ENCODE measurements around the gene SAMD15.
"Not testable (repeated sequence)": the region's sequence is repeated elsewhere in the genome, so short reads cannot be mapped to it uniquely, and the experiment has no call there.

SAMD15 gene

DNA sequence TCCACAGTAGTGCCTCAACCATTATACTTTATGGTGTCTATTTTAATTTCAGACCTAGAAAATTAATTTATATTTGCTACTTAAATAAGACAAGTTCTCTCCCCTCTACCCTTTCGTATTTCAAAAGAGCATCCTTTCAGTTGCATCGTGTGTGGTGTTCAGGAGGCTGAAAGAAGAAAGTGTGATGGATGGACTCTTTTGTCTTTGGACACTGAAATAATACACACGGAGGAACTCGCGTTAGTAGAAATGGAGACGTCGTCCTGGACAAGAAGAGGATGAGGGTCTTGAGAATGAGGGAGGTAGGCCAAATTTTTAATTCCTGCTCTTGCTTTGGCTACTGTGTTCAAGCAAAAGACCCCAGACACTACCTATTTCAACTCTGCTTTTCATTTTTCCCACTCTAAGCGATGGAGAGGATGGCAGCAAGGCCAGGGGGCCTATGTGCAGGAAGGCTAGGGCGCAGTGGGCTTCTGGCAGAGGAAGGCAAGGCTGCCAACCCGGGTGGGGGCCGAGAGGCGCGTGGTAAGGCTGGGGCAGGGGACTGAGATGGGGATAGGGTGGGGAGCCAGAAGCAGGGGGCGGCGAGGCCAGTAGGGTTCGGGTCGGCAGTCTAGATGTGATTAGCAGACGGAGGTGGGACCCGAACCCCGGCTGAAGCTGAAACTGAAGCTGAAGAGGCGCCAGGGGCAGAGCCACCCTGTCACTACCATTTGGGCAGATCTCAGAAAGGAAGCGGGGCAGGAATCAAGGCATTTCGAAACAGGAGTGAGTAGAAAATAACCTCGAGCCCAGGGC lies 1.0 kb upstream of the SAMD15 start:
- DNase-seq: no peak

DNA sequence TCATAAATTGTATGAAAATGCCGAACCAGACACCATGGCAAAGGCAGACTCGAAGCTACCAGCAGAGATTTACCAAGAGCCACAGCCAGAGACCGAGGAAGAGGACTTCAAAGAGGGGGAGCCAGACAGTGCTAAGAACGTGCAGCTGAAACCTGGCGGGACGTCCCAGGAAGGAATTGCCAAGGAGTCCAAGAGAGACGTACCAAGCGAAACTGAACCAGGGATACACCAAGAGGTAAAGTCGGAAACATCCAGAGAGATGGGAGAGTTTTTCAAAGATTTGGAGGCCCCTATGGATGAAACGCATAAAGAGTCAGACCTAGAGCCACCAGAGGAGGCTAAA lies 294 bp downstream of the SAMD15 start:
- no peak for DNase-seq

DNA sequence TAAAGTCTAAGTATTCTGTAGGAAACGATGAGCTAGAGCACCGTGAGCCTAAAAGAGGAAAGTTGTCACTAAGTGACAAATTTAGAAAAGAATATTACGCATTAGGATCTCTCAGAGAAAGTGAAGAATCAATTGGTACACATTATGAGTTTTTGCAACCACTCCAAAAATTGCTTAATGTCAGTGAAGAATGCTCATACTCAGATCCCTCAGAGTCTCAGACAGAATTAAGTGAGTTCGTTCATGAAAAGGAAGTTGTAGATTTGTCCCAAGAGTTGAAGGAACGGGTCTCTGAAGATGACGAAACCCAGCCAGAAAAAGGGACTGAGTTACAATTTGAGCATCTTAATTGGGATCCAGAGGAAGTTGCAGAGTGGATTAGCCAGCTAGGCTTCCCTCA lies 1.5 kb downstream of the SAMD15 start:
- DNase-seq: no peak

DNA sequence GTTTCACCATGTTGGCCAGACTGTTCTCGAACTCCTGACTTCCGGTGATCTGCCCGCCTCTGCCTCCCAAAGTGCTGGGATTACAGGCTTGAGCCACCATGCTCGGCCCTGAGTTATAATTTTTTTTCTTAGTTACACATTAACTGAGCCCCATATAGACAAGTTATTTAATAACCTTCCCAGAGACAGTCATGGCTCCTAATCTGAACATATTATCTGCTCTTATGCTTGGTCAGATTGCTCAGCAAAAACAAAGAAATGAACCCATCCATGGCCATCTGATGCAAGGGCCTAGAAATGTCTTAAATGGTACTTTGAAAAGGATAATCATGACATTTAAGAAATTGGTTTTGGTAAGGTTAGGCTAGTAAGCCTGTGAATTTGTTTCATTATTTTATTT lies 13.0 kb downstream of the SAMD15 start:
- no peak for DNase-seq

DNA sequence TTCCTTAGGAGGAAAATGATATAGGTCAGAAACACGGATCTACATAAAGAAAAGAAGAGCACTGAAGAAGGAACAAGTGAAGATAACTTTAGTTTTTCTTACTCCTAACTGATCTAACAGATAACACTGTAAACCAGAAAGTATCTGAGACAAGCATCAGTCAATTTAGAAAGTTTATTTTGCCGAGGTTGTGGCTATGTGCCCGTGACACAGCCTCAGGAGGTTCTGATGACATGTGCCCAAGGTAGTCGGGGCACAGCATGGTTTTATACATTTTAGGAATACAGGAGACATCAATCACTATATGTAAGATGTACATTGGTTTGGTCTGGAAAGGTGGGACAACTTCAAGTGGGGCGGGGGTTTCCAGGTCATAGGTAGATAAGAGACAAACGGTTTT lies 23.0 kb downstream of the SAMD15 start:
- no peak for DNase-seq

DNA sequence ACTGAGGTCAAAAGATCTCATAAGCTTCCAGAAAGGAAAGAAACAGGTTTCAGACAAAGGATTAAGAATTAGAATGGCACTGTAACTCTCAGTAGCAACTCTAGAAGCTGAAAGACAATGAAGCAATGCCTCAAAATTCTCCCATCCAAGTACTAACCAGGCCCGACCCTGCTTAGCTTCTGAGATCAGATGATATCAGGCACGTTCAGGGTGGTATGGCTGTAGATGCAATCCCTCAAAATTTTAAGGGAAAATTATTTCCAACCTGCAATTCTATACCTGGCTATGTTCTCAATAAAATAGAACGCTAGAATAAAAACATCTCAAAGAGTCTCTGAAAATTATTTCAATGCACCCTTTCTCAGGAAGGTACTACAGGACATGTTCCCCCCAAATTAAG lies 26.6 kb downstream of the SAMD15 start:
- DNase-seq: no peak

DNA sequence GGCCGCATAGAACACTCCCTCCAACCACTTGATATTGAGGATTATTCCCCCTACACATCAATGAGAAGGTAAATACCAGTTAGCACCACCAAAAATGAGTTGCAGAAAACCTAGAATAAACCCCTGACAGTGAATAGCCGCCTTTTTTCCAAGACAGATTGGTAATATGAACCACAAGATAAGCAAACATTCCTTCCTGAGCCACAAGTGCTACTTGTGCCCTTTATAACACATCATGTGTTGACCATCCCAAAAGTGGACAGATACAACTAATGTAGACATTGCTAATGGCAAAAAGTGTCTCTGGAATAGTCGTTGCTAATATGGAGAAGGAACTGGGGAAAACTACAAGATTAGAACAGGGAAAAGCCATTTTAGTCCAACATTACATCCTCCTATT lies 28.9 kb downstream of the SAMD15 start:
- no peak for DNase-seq

DNA sequence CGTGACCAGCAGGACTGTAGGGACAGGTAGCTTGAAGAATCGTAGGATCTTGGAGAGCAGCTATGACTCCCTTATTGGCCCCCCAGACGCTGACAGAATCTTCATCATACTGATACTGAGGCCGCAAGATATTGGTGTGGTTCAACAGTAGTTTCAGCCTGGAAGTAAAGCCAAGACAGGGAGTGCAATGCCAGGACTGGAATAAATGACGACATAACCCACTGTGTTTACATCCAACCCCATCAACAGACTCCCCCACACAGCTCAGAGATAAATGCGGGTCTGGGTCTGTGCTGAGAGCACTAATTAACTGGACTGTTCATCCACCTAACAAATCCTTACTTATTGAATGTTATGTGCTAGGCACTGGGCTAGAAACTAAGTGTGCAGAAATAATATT lies 29.5 kb downstream of the SAMD15 start:
- peak; percentile 22 for DNase-seq

DNA sequence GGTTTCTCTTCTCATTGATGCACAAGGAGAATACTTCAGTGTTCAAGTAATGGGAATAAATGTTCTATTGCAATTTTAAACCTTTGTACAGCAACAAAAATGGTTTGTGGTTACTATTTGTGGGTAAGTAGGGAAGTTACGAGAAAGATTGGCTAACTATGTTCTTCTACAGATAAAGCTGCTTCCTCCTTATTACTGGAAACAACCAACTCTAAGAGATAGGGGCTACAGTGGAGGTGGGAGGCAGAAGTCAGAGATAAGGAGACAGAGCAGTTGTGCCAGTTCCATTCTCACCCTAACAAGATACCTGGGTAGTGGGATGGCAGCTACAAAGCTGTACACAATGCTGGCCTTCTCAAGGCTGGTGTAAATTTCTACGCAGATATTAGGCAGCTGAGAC lies 30.0 kb downstream of the SAMD15 start:
- DNase-seq: no peak

DNA sequence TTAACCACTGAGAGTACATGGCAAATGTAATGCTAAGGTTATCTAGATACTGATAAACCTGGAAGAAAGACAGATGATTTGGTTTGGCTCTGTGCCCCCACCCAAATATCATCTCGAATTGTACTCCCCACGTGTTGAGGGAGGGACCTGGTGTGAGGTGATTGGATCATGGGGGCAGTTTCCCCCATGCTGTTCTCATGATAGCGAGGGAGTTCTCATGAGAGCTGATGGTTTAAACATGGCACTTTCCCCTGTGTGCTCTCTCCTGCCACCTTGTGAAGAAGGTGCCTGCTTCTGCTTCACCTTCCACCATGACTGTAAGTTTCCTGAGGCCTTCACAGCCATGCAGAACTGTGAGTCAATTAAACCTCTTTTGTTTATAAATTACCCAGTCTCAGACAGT lies 32.0 kb downstream of the SAMD15 start:
- DNase-seq: peak; percentile 16

DNA sequence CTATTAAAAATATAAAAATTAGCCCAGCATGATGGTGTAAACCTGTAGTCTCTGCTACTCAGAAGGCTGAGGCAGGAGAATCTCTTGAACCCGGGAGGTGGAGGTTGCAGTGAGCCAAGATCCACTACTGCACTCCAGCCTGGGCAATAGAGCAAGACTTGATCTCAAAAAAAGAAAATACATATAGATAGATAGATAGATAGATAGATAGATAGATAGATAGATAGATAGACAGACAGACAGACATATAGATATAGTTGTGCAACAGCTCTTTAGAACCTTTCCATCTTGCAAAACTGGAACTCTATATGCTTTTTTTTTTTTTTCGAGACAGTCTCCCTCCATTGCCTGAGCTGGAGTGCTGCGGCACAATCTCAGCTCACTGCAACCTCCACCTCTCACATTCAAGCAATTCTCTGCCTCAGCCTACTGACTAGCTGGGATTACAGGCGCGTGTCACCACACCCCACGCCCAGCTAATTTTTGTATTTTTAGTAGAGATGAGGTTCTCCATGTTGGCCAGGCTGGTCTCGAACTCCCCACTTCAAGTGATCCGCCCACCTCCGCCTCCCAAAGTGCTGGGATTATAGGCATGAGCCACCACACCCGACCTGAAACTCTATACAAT lies 38.3 kb downstream of the SAMD15 start:
- not testable (repeated sequence) for DNase-seq

DNA sequence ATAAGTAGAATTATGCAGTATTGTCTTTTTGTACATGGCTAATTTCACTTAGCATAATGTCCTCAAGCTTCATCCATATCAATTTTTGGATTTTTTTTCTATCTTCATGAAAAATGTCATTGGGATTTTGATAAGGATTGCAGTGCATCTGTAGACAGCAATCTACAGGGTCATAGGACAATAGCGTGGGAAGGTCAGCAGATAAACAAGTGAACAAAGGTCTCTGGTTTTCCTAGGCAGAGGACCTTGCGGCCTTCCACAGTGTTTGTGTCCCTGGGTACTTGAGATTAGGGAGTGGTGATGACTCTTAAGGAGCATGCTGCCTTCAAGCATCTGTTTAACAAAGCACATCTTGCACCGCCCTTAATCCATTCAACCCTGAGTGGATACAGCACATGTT lies 38.9 kb downstream of the SAMD15 start:
- DNase-seq: not testable (repeated sequence)

DNA sequence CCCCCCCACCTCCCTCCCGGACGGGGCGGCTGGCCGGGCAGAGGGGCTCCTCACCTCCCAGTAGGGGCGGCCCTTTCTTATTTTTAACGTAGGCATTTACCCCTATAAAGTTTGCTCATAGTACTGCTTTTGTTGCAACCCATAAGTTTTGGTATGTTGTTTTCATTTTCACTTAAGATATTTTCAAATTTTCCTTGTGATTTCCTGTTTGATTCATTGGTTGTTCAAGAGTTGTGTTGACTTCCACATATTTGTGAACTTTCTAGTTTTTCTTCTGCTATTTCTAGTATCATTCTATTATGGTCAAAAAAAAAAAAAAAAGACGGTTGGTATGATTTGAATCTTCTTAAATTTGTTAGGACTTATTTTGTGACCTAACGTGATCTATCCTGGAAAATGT lies 39.7 kb downstream of the SAMD15 start:
- DNase-seq: no peak

DNA sequence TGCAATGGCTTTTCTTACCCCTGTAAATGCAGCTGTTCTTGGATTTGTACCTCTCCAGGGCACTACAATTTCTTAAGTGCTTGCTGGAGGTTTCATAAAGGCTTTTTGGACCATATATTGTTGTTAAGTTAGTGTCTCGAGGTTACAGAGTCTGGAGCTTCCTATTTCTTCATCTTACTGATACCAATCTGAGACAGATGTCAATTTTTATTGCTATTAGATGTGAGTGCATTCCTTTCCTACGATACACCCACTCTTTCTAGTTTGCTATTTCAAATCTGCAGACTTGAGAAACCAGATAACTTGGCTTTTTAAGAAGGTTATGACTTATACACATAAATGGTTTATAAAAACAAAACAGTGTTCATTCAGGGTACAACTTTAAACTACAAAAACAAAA lies 44.0 kb downstream of the SAMD15 start:
- no peak for DNase-seq

DNA sequence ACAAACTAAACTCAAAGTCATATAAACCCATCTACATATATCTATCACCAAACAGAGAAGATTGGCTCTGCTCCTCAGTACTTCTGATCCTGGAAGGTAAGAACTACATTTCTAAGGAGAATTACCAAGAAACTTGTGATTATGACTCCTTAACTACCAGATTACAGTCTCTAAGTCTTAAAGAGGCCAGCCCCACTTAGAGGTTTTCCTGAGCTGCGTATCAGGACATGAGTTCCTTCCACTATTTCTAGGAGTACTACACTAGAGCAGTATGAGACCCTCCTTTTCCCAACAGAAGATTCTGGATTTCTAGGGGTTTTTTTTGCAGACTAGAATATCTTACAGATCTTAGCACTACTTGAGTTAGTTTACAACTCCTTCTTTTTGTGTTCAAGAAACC lies 46.2 kb downstream of the SAMD15 start, which contains the start of gene NOXRED1:
Gene NOXRED1, minus strand, starts transcription at position 101 of the 400 bp plus-strand sequence. CDS start 634 bp downstream, outside the sequence.
- DNase-seq: no peak

DNA sequence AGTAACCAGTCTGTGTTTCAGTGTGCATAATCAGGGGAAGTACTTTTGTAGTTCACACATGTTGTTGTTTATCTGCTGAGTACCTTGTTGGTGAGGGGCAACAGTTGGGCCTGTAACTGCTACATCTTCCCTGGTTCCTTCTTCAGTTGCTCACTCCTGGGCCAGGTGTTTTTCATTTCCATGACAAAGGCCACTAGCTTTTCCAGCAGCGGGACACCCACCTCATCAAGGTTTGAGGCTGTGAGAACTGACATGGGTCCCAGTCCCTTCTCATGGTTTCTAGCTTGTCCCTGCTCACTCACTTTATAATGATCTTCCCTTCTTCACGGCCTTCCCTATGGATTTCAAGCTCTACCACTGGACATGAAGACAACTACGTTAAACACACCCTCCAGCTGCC lies 47.7 kb downstream of the SAMD15 start:
- DNase-seq: no peak

DNA sequence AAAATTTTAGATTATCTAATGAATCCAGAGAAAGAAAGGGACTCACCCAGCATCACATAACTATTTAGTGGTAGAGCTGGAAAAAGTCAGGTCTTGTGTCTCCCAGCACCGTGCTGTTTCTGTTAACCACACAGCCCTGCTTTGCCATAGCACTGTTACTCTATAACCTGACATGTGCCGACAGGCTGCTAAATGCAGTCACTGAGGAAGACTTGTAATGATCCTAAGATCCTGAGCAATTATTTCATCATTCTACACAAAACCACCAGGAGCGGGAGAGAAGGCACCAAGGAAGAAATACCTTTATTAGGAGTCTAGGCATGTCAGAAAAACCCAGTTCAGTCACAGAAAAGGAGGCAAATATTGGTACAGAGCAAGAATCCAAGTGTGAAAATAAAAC lies 49.2 kb downstream of the SAMD15 start:
- no peak for DNase-seq

DNA sequence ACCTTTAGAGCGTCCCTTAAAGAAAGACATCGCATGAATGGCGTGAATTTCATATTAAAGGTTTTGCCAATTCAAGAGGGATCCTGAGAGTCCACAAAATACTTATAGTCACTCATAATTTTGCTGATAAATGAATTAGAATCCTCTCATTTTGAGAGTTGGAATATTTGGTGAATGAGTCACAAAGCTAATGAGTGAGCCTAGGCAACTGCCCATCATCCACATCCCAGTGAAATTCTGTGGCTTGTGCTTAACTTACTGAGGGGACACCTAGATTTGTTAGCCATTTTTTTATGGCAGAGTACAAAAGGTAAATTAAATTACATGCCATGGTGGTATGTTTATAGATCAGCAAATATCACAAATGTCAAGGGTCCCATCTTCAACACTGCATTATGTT lies 58.9 kb downstream of the SAMD15 start:
- DNase-seq: no peak

DNA sequence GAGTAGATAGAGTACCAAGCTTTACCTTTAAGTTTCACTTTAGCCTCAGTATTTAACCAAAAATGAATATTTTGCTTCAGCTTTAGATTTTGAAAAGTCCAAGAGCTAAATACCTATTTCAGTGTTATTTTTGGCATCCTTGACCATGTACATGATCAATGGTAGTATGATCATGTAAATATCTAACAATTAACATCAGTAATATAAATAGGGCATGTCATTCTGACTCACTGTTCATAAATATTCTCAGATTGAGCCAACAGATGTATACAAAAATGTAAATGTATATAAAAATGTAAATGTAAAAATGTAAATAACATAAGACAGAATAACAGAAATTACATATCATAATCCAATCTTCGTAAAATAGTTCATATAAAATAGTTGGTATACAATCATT lies 61.4 kb downstream of the SAMD15 start:
- DNase-seq: no peak

DNA sequence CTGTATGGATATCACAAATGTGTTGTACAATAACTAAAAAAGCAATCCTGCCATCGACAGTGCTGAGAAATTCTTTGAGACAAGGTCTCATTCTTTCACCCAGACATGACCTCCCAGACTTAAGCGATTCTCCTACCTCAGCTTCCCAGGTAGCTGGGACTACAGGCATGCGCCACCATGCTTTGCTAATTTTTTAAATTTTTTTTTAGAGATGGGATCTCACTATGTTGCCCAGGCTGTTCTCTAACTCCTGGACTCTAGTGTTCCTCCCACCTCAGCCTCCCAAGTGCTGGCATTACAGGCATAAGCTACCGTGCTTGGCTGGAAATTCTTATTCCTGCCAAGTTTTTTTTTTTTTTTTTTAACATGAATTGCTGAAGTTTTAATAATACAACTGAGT lies 62.7 kb downstream of the SAMD15 start:
- DNase-seq: no peak

All from NCI-H226 (cell line).